Uterus (tissue), 4 donors: ENCODE results near the gene ELF5. TPM values are rescaled to one million over a fixed set of nuclear protein-coding genes. Genes with fewer than 3 reads are reported as not detected.

ENCODE experiments used
- DNase-seq, 2 donors: peaks; one replicate each; pipeline ENCODE4 v3.0.0-alpha.2; 2019 to 2020
- H3K27ac ChIP-seq, 2 donors: fragments of 200-600 bp; sonication (generic); 1 replicate in 1 of 2; 2 replicates in 1 of 2; pipeline ENCODE4 v1.5.1; 2016 to 2018
- H3K27me3 ChIP-seq, 2 donors: fragments of 200-600 bp; sonication (generic); one replicate each; pipeline ENCODE4 v1.5.1; 2018 to 2019; ENCODE audit warnings: control low read depth in 1 of 2
- H3K36me3 ChIP-seq, 2 donors: fragments of 200-600 bp; sonication (generic); one replicate each; pipeline ENCODE4 v1.5.1; 2019; ENCODE audit warnings: control low read depth in 1 of 2
- H3K4me1 ChIP-seq, 2 donors: fragments of 200-600 bp; sonication (generic); one replicate each; pipeline ENCODE4 v1.5.1; 2018 to 2019; ENCODE audit warnings: control low read depth in 1 of 2
- H3K4me3 ChIP-seq, 2 donors: fragments of 200-600 bp; sonication (generic); 1 replicate in 1 of 2; 2 replicates in 1 of 2; pipeline ENCODE4 v1.5.1; 2018 to 2019; ENCODE audit warnings: mild to moderate bottlenecking in 1 of 2
- H3K9me3 ChIP-seq, 2 donors: fragments of 200-600 bp; sonication (generic); one replicate each; pipeline ENCODE4 v1.5.1; 2019; ENCODE audit warnings: control low read depth in 1 of 2
- CTCF ChIP-seq, 4 experiments: fragments of 200-600 bp in 2 of 4; fragments of 450-650 bp in 2 of 4; sonication (generic) in 2 of 4; IDR thresholded peaks; one replicate each; pipeline ENCODE4 v1.5.1; 2016 to 2019; ENCODE audit warnings: antibody characterized with exemption in 4 of 4, mild to moderate bottlenecking in 2 of 4, moderate library complexity in 1 of 4
- POLR2A ChIP-seq, 2 donors: fragments of 450-650 bp; IDR thresholded peaks; one replicate each; pipeline ENCODE4 v1.6.1; 2016; ENCODE audit warnings: antibody characterized with exemption in 2 of 2, mild to moderate bottlenecking in 1 of 2, moderate library complexity in 1 of 2
- intact Hi-C: fragments of 100-400 bp; cut with DNase I; formaldehyde crosslinking; loops from one replicate; pipeline ENCODE4 v1.15.1; 2023; ENCODE audit warnings: low total_unique reads
- total RNA-seq, 4 donors: library from RNA; depleted of rRNA in 3 of 4; stranded (reverse); fragments of >200 nt in 3 of 4; gene quantifications; one replicate each; pipeline versions ENCODE4 v1.1.0 to v1.2.4, GENCODE V29; 2014 to 2023
- donor health status: DM: yes; HTN: yes; CAD: no.

The ELF5 gene
- total RNA-seq, 4 donors from 2014 or later = not detected

- no peaks in the 10 kb centered on the region for H3K4me1 ChIP-seq
- H3K9me3 ChIP-seq = no peaks in the 10 kb centered on the region
- no peak overlapping the region for H3K4me3 ChIP-seq
- no peaks in the 10 kb centered on the region for H3K27me3 ChIP-seq
- TF ChIP-seq CTCF (IDR thresholded peaks at IDR 0.05) (no peak), POLR2A (IDR thresholded peaks at IDR 0.05) (no peak)
- intact Hi-C loops = no loop called here
- no peaks in the 10 kb centered on the region for H3K36me3 ChIP-seq
- no peak for DNase-seq
- no peak overlapping the region for H3K27ac ChIP-seq
Observed at GRCh38 chr11:34495239-34495723, 18.3 kb downstream of the ELF5 start.

DNA sequence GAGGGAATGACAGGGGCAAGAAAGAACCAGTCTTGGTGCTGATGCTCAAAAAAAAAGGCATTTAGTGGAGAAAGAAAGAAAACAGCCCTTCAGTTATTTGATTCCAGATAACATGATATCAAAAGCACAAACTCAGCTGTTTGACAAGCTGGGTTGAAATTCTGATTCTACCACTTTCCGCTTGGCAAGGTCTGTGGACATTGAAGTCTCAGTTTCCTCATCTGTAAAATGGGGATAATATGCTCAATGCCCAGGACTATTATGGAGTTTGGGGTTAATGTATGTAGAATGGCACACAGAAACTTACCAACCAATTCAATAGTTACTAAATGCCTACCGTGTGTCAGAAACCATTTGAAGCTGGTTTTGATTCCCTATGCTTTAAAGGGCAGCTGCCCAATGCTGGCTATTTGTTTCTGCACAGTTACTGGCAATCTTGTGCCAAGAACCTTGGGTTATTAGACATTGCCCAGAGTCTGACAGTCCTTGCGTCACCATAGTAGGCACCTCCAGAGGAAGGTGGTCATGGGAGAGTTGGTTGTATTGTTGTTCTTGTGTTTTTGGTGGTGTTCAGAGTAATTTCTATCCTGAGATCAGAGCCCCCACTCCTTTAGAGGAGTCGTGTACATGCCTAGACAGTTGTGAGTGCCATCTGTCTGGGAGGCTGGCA is 19.5 kb downstream of the ELF5 start:
- intact Hi-C loops = no loop called here
- no peaks in the 10 kb centered on the region for H3K36me3 ChIP-seq
- H3K4me1 ChIP-seq = no peaks in the 10 kb centered on the region
- no peak overlapping the region for H3K27ac ChIP-seq
- no peak overlapping the region for H3K4me3 ChIP-seq
- DNase-seq = no peak
- TF ChIP-seq CTCF (IDR thresholded peaks at IDR 0.05) (no peak), POLR2A (IDR thresholded peaks at IDR 0.05) (no peak)
- H3K9me3 ChIP-seq = no peaks in the 10 kb centered on the region
- H3K27me3 ChIP-seq = no peaks in the 10 kb centered on the region

- no peak overlapping the region for H3K4me3 ChIP-seq
- no peak for DNase-seq
- TF ChIP-seq CTCF (IDR thresholded peaks at IDR 0.05) (no peak), POLR2A (IDR thresholded peaks at IDR 0.05) (no peak)
- H3K27me3 ChIP-seq = no peaks in the 10 kb centered on the region
- no peak overlapping the region for H3K27ac ChIP-seq
- H3K9me3 ChIP-seq = no peaks in the 10 kb centered on the region
- no peaks in the 10 kb centered on the region for H3K4me1 ChIP-seq
- intact Hi-C loops = no loop called here
- H3K36me3 ChIP-seq = no peaks in the 10 kb centered on the region
Observed at GRCh38 chr11:34493468-34493867, 20.1 kb downstream of the ELF5 start.

DNA sequence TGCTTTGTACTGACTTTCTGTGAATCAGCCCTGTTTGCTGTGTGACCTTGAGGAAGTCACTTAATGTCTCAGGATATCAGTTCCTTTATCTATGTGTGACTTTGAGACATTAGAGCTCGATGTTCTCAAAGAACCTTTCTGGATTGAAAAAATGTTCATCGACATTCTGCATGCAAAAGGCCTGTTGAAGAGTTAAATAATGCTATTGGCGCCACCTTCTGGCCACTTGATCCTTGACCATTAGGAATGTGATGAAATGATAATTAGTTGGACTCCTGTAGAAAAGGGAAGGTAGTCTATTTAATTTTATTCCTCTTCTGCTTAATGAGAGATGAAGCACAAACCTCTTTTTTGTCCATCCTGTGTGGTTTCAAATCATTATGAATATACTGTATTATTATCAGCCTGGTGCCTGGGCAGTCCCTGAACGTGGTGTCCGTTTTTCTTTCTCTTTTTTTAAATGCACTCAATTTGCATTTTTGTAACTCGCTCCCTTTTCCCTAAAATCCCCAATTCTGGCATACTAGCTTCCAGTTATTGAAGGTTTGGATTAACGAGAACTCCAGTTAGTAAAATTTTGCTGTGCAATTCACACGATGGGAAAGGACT is 20.7 kb downstream of the ELF5 start:
- intact Hi-C loops = no loop called here
- TF ChIP-seq POLR2A (IDR thresholded peaks at IDR 0.05) = no peak
- TF ChIP-seq CTCF (IDR thresholded peaks at IDR 0.05) = peak; percentile 50 to 67 (median 62)

GRCh38 chr11:34490304-34490703 is 23.3 kb downstream of the ELF5 start:
- Histone ChIP-seq H3K27me3 (no peaks in the 10 kb centered on the region), H3K4me1 (no peaks in the 10 kb centered on the region), H3K36me3 (no peaks in the 10 kb centered on the region), H3K27ac (no peak overlapping the region), H3K9me3 (no peaks in the 10 kb centered on the region), H3K4me3 (no peak overlapping the region)
- DNase-seq = no peak
- intact Hi-C loops = no loop called here
- TF ChIP-seq POLR2A (IDR thresholded peaks at IDR 0.05) (no peak), CTCF (IDR thresholded peaks at IDR 0.05) (no peak)

More for the DNA sequence above, 20.7 kb downstream of the ELF5 start:
- DNase-seq = peak; percentile 44 to 69
- Histone ChIP-seq H3K9me3 (no peaks in the 10 kb centered on the region), H3K36me3 (no peaks in the 10 kb centered on the region), H3K27ac (no peak overlapping the region), H3K4me1 (no peaks in the 10 kb centered on the region), H3K27me3 (no peaks in the 10 kb centered on the region), H3K4me3 (no peak overlapping the region)
